Activated CD8-positive, alpha-beta memory T cell treated with anti-CD3 and anti-CD28 coated beads, Interleukin-2, amount 50 U/mL, for 4 hours (primary cell): Measurements from ENCODE around the gene PPARA.
A peak's percentile ranks its signal among the peaks of the same experiment; 100 is the strongest.

ENCODE experiments used
- DNase-seq: peaks from one replicate; pipeline ENCODE4 v3.0.0-alpha.2; 2020

PPARA gene

GRCh38 chr22:46220921-46221320, 70.6 kb downstream of the PPARA start:
- no peak for DNase-seq

DNA sequence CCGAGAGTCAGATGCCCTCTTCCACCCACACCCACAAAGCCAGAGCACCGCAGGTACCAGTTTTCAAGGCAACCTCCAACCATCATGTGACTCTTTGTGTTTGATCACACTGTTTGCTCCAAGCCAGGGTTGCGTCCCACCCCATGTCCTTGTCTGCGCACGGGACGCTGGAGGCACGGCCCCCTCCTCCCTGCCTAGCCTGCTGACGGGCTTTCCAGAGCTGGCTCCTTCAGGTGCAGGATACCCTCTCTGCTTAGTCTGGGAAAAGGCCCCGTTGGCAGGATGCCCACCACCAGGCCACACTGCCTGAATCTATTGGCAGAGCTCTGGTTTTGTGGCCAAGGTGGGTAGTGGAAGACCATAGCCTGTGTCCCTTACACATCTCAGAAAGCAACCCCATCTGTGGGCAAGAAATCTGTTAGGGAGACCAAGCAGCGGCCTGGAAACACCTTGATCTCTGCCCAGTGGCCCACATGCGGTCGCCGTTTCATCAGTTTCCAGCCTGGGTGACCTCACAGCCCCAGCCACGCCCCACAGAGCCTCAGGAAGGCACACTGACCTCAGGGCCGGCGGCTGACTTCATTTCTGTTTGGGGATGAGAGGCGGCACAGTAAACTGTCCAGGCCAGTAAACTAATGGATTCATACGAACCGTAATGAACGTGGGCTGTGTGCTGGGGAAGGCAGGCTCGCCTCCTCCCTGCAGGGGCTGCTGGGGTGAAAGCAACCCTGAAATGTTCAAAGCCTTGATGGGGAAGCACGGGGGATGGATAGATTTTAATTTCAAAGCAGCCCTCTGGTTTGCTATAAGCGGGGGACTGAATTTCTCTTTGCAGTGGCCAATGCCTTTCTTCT, 73.9 kb downstream of the PPARA start:
- no peak for DNase-seq

DNA sequence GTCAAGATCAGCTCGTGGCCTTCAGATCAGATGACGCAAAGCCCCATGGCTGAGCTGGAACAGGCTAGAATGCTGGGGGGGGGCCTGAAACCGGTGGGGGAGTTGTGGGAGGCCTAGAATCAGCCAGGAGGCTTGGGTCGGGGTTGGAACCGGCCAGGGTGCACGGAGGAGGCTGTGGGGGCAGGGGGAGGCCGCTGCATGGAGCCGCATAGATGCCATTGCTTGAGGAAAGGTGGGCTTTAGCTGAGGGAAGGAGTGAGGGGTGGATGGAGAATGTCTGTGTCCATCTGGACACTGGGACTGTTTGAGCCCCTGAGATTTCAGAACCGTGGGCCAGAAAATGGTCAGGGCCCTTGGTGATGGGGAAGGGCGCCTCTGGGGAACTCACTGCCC, 74.6 kb downstream of the PPARA start:
- no peak for DNase-seq

GRCh38 chr22:46225631-46226030, 75.3 kb downstream of the PPARA start:
- DNase-seq, result no peak

- no peak for DNase-seq
These were observed 76.3 kb downstream of the PPARA start for GRCh38 chr22:46226577-46226976.

- no peak for DNase-seq
These were observed 79.4 kb downstream of the PPARA start for GRCh38 chr22:46229701-46230100.

DNA sequence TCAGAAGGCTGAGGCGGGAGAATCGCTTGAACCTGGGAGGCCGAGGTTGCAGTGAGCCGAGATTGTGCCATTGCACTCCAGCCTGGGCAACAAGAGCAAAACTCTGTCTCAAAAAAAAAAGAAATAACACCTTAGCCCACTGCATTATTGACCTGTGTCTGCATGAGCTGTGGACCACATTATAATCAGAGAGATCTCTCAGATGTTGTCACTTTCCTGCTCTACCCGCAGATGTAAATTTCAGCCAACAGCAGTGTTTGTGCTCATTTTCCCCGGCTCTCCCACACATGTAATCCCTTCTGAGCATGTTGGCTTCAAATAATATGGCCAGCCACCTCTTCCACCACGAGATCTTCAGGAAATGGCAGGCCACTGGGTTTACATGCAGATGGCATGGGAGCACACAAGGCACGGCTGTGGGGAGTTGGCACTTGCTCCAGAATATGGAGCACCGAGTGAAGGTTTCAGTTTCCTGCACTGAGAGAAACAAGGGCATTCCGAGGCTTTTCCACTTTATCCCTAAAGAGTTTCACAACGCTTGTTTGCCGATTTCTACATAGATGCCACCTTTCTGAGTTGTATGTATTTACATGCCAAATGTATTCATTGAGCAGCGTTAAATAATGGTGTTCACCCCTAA, 80.1 kb downstream of the PPARA start:
- DNase-seq, result no peak

DNA sequence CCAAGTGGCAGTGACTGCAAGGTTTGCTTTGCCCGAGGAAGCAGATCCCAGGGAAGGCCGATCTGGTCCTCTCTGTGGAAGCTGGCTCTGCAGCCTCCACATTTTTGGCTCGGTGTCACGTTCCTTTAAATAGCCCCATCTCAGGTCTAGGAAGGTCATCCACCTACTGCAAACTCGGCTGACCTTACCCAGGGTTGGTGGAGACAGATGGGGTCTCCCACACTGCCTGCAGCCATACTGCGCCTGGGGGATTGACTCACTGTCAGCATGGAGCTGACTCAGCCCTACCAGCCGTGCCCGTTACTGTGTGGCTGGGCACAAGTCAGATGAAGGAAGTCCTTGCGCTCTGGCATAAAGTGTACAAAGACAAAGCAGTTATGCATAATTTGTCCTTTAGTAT, 82.9 kb downstream of the PPARA start:
- DNase-seq, result no peak

GRCh38 chr22:46234969-46235368, 84.6 kb downstream of the PPARA start:
- no peak for DNase-seq

DNA sequence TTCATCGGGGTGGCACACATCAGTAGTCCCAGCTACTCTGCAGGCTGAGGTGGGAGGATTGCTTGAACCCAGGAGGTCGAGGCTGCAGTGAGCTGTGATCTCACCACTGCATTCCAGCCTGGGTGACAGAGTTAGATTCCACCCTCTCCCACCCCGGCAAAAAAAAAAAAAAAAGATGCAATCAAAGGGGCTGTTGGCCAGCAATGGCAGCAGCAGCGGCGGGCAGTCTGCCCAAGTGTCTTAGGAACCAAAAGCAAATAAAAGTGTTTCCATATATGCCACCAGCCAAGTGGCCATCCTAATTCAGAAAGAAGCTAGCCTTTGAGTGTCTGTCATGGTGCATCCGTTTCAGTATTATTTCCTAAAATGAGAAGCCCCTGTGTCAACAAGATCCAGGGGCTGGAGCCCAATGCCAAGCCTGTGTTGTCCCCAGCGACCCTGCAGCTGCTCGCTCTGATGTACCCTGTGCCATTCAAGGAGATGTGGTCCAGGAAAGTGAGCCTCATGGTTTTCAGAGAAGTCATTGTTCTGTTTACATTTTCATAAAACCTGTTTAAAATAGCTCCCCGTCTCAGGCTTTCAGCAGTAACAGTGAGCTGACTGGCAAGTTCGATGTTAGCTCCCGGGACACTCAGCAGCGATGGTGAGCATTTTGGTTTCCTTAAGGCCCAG, 87.3 kb downstream of the PPARA start:
- no peak for DNase-seq

DNA sequence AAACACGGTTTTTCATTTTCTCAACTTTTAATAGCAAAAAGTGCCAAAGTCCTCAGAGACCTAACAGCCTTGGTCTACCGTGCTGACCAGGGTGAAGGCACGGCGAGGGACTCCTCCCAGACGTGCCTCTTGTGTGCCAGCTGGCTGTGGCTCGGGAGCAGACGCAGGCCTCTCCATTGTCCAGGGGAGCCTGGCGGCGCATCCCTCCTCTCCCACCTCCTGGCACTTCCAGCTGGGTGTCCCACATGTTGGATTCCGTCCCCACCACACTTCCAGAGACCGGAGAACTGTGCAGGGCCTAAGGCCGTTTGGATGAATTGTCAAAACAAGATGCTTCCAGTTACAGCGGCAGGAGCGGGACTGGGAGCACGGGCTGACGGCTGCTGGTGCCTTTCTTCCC, 88.2 kb downstream of the PPARA start:
- DNase-seq, result no peak

- DNase-seq, result no peak
These were observed 89.1 kb downstream of the PPARA start for GRCh38 chr22:46239261-46240048.

- no peak for DNase-seq
These were observed 89.7 kb downstream of the PPARA start for GRCh38 chr22:46240073-46240472.

- DNase-seq, result no peak
These were observed 90.2 kb downstream of the PPARA start for GRCh38 chr22:46240506-46240905.

GRCh38 chr22:46240907-46241306, 90.6 kb downstream of the PPARA start:
- DNase-seq, result no peak

DNA sequence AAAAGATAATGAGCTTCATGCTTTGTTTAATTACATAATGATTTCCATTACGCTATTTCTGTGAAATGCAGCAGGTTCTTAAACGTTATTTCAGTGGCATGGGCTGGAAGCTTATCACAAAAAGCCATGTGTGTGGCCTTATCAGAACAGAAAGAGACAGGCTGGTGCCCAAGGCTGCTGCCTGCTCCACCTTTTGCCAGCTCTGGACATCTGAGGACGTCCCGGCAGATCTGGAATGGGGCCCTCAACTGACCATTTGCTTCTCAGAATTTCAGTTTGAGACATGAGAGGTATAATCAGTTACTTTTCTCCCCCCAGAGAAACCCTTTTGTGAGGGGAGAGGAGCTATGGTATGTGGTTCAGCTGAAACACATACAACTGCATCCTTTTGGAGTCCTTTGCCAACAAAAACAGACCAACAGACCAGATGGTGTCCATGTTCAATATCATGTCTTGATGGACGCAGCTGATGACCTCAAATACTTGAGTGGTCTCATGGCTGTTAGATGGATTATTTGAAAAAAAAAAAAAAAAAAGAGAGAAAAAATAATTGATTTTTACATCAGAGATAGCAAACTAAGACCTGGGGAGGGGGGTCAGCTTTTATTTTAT, 91.2 kb downstream of the PPARA start:
- no peak for DNase-seq

GRCh38 chr22:46242076-46242475, 91.8 kb downstream of the PPARA start:
- no peak for DNase-seq

DNA sequence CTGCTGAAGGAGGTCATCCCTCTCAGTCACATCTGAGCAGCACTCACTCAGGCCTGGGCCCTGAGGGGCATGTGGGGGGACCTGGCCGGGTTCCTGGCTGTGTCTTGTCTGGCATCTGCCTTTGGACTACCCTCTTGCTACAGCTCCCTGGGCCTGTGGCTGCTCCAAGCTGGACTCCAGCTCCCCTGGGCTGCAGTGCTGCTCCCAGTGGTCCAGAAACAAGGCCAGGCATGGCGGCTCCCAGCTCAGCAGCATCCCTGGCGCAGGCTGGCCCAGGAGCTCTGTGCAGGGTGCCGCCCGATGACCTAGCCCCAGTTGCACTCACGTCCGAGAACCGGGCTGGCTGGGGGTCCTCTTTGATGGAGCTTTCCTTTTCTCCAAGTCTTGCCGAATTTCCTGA, 94.4 kb downstream of the PPARA start:
- DNase-seq, result no peak

- no peak for DNase-seq
These were observed 95.2 kb downstream of the PPARA start for GRCh38 chr22:46245511-46245910.

DNA sequence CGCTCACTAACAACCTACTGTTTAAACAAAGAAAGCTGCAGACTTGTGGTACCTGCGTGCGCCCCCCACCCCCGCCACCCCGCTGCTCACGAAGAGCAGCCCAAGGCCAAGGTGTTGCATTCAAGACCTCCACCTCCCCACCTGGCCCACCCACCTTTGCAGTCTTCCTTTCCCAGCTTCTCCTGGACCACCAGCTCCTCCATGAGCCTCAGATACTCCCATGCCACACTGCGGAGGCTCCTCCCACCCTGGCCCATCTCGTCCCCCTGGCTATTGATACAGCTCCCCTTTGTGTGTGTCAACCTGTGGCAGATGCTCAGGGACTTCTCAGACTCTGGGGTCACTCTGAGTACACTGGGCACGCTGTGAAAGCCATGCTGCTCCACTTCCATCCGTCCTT, 95.9 kb downstream of the PPARA start:
- no peak for DNase-seq

- DNase-seq, result no peak
These were observed 97.2 kb downstream of the PPARA start for GRCh38 chr22:46247443-46247975.

DNA sequence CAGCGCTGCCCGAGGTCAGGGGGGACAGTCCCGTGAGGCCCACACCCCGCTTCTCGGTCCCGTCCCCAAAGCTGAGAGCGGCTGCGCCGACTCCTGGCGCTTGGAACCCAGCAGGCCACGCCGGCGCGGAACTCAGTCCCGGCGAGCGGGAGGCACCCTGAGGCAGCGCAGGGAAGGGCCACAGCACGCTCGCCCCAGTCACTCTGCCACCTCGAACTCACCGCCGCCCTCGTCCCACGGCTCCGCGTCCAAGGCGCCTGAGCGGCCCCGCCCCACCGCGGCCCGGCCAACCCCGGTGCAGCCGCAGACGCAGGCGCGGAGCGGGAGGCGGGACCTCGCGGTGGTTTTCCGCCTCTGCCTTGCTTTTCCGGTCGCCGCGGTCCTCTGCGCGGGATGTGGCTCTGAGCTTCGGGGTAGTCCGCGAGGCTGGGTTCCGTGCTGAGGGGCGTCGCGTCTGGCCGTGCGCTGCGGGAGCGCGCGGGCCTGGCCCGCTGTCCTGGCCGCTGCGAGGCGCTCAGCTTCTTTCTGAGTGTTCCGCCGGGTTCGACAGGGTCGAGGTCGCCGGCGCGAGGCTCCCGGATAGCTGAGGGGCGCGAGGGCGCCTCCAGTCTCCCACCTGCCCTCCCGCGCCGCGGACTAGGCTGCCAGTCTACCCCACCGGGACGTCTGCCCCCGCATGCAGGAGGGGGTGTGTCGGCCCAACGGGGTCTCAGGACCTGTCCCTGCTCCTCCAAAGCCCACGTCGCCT, 99.9 kb downstream of the PPARA start, which contains the start of gene CDPF1:
CDPF1 (minus strand) TSS at position 259 of the 748 bp plus-strand sequence. CDS start 2,009 bp downstream, outside the sequence.
- DNase-seq, result peak; percentile 93
